AG09319 (cell line): ENCODE measurements around the gene VPS4B.
A peak's percentile ranks its signal among the peaks of the same experiment; 100 is the strongest.

ENCODE experiments used
- DNase-seq: peaks from one replicate; pipeline ENCODE4 v3.0.0-alpha.2; 2010; ENCODE audit warnings: low read depth; ENCODE audit errors: extremely low read depth
- TF ChIP-seq, protein P1 (sequence below): IDR thresholded peaks from 2 replicates; pipeline ENCODE4 v1.5.1; 2011; ENCODE audit warnings: low read depth, mild to moderate bottlenecking, inconsistent platforms, low read length, moderate library complexity

VPS4B gene

DNA sequence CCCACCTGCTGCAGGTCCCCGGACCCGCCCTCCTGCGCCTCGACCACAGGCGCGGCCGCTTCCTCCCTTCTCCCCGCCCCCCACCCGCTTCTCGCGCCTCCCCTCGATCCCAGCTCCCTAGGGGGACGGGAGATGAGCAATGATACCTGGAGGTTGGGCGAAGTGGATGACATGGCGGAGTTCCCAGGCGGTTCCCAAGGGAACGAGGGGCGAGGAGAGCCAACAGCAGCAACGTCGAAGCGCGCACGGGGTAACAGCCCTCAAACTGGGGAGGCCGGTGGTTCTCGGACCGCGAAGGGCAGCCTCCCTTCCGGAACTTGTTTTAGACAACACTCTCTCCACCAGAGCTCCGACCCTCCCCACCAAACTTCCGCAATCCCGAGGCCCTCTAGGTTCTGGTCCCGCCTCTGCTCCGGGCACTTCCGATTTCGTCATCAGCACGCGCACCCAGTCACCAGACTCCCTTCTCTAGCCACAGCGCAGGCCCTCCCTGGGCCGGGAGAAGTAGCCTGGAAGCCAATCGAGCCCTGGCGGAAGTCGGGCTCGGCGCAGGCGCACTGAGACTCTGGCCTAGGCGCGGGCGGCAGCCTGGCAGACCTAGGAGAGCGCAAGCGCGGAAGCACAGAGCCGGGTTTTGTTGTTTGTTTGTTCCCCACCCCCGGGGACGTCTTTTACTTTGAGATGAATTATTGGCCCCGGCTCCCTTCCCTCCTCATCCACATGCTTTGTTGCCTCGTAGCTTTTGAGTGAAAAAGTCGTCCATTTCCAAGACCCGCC is at the start of gene VPS4B:
Gene VPS4B, minus strand, starts transcription at position 390 of the 777 bp plus-strand sequence. Its CDS starts 217 bp downstream, at position 173.
- TF ChIP-seq, protein P1, sequence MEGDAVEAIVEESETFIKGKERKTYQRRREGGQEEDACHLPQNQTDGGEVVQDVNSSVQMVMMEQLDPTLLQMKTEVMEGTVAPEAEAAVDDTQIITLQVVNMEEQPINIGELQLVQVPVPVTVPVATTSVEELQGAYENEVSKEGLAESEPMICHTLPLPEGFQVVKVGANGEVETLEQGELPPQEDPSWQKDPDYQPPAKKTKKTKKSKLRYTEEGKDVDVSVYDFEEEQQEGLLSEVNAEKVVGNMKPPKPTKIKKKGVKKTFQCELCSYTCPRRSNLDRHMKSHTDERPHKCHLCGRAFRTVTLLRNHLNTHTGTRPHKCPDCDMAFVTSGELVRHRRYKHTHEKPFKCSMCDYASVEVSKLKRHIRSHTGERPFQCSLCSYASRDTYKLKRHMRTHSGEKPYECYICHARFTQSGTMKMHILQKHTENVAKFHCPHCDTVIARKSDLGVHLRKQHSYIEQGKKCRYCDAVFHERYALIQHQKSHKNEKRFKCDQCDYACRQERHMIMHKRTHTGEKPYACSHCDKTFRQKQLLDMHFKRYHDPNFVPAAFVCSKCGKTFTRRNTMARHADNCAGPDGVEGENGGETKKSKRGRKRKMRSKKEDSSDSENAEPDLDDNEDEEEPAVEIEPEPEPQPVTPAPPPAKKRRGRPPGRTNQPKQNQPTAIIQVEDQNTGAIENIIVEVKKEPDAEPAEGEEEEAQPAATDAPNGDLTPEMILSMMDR = no peak
- peak; percentile 99 for DNase-seq

DNA sequence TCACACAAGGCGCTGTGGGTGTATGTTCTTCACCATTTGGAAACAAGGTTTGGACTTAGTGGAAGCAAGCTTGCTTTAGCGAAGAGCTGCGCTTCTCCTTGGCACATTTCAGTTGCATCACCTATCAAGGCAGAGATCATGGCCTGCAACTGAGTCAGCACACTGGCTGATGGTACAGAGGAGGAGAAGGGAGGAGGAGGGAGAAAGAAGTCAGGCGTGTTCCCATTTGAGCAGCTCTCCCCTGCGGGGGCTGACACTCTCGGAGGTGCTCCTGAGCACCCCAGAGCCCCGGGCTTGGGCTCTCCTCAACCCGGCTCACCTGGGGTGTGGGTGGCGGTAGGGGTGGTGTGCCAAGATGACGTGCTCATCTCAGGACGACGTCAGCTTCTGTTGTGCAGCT is 48.5 kb upstream of the VPS4B start:
- TF ChIP-seq, protein P1 = no peak
- no peak for DNase-seq

DNA sequence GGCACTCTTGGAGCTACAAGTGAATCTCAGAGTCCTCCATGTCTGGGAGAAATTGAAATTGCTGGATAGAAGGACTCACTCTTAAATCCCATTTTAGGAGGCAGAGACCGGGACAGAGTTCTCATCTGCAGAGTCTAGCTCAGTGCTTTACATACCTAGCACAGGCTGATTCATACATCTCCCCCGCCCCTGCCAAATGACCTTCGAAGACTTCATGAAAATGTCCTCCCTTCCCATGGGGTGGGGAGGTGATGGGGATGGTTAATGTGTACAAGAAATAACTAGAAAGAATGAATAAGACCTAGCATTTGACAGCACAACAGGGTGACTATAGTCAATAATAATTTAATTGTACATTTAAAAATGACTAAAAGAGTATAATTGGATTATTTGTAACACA is 46.3 kb upstream of the VPS4B start:
- TF ChIP-seq, protein P1 = no peak
- no peak for DNase-seq

DNA sequence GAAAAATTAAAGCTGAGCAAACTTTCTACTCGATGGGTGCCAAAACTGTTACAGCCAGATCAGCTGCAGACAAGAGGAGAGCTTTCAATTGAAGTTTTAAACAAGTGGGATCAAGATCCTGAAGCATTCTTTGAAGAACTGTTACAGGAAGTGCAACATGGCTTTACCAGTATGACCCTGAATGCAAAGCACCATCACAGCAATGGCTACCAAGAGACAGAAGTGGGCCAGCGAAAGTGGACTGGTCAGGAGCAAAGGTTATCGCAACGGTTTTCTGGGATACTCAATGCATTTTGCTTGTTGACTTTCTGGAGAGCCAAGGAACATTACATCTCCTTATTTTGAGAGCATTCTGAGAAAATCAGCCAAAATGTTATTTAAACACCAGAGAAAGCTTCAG is 45.4 kb upstream of the VPS4B start:
- DNase-seq = no peak
- TF ChIP-seq, protein P1 = no peak

DNA sequence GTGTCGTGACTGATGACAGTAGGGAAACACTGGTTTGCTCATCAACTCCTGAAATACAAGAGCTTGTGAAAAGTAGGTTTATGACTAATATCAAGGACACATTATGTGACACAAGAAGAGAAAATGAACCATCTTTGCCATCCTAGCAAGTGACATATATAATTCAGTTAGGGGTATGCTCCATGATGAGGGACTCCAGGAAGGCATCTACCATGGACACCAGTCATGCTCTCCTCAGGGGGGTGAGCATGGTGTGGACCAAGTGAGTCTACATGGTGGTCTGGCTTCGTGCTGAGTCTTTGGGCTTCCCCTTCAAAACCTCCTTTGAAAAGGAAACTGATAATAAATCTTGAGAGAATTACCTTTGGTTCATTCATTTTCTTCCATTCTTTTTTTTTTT is 42.8 kb upstream of the VPS4B start:
- TF ChIP-seq, protein P1 = no peak
- no peak for DNase-seq

DNA sequence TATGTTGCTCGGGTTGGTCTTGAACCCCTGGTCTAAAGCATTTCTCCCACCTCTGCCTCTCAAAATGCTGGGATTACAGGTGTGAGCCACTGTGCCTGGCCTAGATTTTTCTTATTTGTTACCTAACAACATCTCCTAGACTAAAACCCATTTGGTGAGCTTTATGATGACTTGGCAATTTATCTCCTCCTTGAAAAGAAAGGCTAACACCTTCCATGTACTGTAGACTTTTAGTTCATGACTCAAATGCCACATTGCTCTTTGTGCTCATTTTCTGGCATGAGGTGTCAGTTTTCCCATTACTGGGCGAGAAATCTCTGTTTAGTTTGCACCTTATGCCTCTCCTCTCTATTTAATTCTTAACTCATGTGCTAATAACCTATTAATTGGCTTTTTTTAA is 42.2 kb upstream of the VPS4B start:
- TF ChIP-seq, protein P1 = no peak
- no peak for DNase-seq

DNA sequence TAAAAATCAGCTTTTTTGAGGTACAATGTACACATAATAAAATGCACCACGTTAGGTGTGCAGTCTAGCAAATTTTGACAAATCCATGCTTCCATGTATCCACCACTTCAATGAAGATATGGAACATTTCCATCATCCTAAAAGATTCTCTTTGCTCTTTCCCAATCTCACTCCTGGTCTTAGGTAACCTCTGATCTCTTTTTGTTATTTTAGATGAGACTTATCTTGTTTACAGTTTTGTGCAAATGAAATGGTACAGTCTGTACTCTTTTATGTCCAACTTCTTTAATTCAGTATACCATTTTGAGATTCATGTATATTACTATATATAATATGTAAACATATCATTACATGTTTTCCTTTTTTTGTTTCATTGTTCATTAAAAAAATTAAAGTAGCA is 38.1 kb upstream of the VPS4B start:
- TF ChIP-seq, protein P1 = no peak
- DNase-seq = no peak
